C4-2B (cell line): ENCODE measurements around the gene CCDC33.

Experiments used
- ZFX ChIP-seq: fragments of 450-650 bp; IDR thresholded peaks from 2 replicates; pipeline ENCODE4 v1.6.1; 2017
- TF ChIP-seq, protein P1 (sequence below): fragments of 450-650 bp; conservative IDR thresholded peaks from 2 replicates; pipeline ENCODE4 v1.5.1; 2017; ENCODE audit warnings: mild to moderate bottlenecking

GRCh38 chr15:74268020-74268419 is 31.9 kb downstream of the CCDC33 start:
- TF ChIP-seq, protein P1, sequence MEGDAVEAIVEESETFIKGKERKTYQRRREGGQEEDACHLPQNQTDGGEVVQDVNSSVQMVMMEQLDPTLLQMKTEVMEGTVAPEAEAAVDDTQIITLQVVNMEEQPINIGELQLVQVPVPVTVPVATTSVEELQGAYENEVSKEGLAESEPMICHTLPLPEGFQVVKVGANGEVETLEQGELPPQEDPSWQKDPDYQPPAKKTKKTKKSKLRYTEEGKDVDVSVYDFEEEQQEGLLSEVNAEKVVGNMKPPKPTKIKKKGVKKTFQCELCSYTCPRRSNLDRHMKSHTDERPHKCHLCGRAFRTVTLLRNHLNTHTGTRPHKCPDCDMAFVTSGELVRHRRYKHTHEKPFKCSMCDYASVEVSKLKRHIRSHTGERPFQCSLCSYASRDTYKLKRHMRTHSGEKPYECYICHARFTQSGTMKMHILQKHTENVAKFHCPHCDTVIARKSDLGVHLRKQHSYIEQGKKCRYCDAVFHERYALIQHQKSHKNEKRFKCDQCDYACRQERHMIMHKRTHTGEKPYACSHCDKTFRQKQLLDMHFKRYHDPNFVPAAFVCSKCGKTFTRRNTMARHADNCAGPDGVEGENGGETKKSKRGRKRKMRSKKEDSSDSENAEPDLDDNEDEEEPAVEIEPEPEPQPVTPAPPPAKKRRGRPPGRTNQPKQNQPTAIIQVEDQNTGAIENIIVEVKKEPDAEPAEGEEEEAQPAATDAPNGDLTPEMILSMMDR: no peak
- no peak for TF ChIP-seq ZFX
